ENCODE results near the gene GALNT11.
"Not testable (repeated sequence)": the region's sequence is repeated elsewhere in the genome, so short reads cannot be mapped to it uniquely, and the experiment has no call there.

The GALNT11 gene

DNA sequence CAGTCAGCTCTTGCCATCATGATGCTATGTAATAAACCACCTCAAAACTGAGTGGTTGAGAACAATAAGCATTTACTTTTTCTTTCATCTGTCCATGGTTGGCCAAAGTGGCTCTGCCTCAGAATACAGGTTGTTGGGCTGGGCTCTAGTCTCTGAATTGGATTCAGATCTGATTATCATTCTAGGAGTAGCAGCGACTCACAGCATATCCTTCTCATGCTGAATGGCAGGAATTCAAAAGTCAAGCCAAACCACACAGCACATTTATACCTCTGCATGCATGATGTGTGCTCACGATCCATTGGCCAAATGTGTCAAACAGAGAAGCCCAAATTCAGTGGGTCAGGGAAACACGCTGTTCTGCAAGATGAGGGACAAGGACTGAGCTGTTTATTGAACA is 13.6 kb upstream of the GALNT11 start:
- Histone ChIP-seq H3K27me3 (ENCODE audit: control insufficient read depth, insufficient read depth, low read length) (peaks cover 25% of the 10 kb centered on the region), H3K4me3 (ENCODE audit: low read length) (no peak overlapping the region), H3K9me3 (replicated peaks; ENCODE audit: low read length) (no peaks in the 10 kb centered on the region), H3K9ac (ENCODE audit: low read depth, low read length) (no peak overlapping the region), H3K4me1 (ENCODE audit: control insufficient read depth, insufficient read depth, low read length) (no peaks in the 10 kb centered on the region), H3K4me2 (ENCODE audit: low read length) (no peak overlapping the region), H3K36me3 (ENCODE audit: insufficient read depth, low read length) (no peaks in the 10 kb centered on the region)

GRCh38 chr7:152013230-152013629 is 12.2 kb upstream of the GALNT11 start:
- no peak overlapping the region for H3K9ac ChIP-seq (ENCODE audit: low read depth, low read length)
- no peak overlapping the region for H3K4me2 ChIP-seq (ENCODE audit: low read length)
- peaks cover 25% of the 10 kb centered on the region for H3K27me3 ChIP-seq (ENCODE audit: control insufficient read depth, insufficient read depth, low read length)
- no peaks in the 10 kb centered on the region for H3K36me3 ChIP-seq (ENCODE audit: insufficient read depth, low read length)
- H3K4me1 ChIP-seq (ENCODE audit: control insufficient read depth, insufficient read depth, low read length) = no peaks in the 10 kb centered on the region
- no peak overlapping the region for H3K4me3 ChIP-seq (ENCODE audit: low read length)
- no peaks in the 10 kb centered on the region for H3K9me3 ChIP-seq (replicated peaks; ENCODE audit: low read length)

DNA sequence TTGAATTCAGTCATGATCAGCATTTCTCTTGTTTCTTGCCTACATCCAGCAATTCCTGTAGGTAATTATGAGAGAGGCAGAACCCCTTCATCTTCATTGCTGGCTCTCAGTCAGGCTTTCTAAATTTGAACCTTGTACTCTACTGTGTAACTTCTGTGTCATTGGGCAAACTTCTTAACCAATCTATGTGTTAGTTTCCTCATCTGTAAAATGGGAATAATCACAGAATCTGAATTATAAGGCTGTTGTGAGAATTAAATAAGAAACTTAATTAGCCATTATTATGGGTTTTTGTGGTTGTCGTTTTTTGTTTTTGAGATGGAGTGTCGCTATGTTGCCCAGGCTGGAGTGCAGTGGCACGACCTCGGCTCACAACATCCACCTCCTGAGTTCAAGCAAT is 11.5 kb upstream of the GALNT11 start:
- H3K36me3 ChIP-seq (ENCODE audit: insufficient read depth, low read length) = no peaks in the 10 kb centered on the region
- no peak overlapping the region for H3K9ac ChIP-seq (ENCODE audit: low read depth, low read length)
- H3K4me1 ChIP-seq (ENCODE audit: control insufficient read depth, insufficient read depth, low read length) = no peaks in the 10 kb centered on the region
- H3K4me2 ChIP-seq (ENCODE audit: low read length) = no peak overlapping the region
- no peaks in the 10 kb centered on the region for H3K9me3 ChIP-seq (replicated peaks; ENCODE audit: low read length)
- no peak overlapping the region for H3K4me3 ChIP-seq (ENCODE audit: low read length)
- H3K27me3 ChIP-seq (ENCODE audit: control insufficient read depth, insufficient read depth, low read length) = peaks cover 29% of the 10 kb centered on the region

- H3K36me3 ChIP-seq (ENCODE audit: insufficient read depth, low read length) = no peaks in the 10 kb centered on the region
- H3K9me3 ChIP-seq (replicated peaks; ENCODE audit: low read length) = no peaks in the 10 kb centered on the region
- peaks cover 22% of the 10 kb centered on the region for H3K27me3 ChIP-seq (ENCODE audit: control insufficient read depth, insufficient read depth, low read length)
- H3K4me3 ChIP-seq (ENCODE audit: low read length) = no peak overlapping the region
- H3K4me2 ChIP-seq (ENCODE audit: low read length) = no peak overlapping the region
- no peaks in the 10 kb centered on the region for H3K4me1 ChIP-seq (ENCODE audit: control insufficient read depth, insufficient read depth, low read length)
- H3K9ac ChIP-seq (ENCODE audit: low read depth, low read length) = no peak overlapping the region
Observed at GRCh38 chr7:152014722-152015121, 10.8 kb upstream of the GALNT11 start.

- Histone ChIP-seq H3K27me3 (ENCODE audit: control insufficient read depth, insufficient read depth, low read length) (peaks cover 22% of the 10 kb centered on the region), H3K4me3 (ENCODE audit: low read length) (no peak overlapping the region), H3K9me3 (replicated peaks; ENCODE audit: low read length) (no peaks in the 10 kb centered on the region), H3K4me1 (ENCODE audit: control insufficient read depth, insufficient read depth, low read length) (no peaks in the 10 kb centered on the region), H3K36me3 (ENCODE audit: insufficient read depth, low read length) (no peaks in the 10 kb centered on the region), H3K9ac (ENCODE audit: low read depth, low read length) (no peak overlapping the region), H3K4me2 (ENCODE audit: low read length) (no peak overlapping the region)
Observed at GRCh38 chr7:152015600-152015999, 9.9 kb upstream of the GALNT11 start.

DNA sequence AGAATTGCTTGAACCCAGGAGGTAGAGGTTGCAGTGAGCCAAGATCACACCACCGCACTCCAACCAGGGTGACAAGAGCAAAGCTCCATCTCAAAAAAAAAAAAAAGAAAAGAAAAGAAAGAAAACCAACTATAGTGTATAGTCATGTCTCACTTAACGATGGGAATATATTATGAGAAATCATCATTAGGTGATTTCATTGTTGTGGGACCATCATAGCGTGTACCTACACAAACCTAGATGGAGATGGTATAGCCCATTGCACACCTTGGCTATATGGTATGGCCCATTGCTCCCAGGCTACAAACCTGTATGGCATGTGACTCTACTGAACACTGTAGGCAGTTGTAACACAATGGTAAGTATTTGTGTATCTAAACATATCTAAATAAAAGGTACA is 8.5 kb upstream of the GALNT11 start:
- Histone ChIP-seq H3K9ac (ENCODE audit: low read depth, low read length) (no peak overlapping the region), H3K36me3 (ENCODE audit: insufficient read depth, low read length) (no peaks in the 10 kb centered on the region), H3K27me3 (ENCODE audit: control insufficient read depth, insufficient read depth, low read length) (peaks cover 10% of the 10 kb centered on the region), H3K4me2 (ENCODE audit: low read length) (no peak overlapping the region), H3K4me3 (ENCODE audit: low read length) (no peak overlapping the region), H3K9me3 (replicated peaks; ENCODE audit: low read length) (no peaks in the 10 kb centered on the region), H3K4me1 (ENCODE audit: control insufficient read depth, insufficient read depth, low read length) (no peaks in the 10 kb centered on the region)

GRCh38 chr7:152017683-152018082 is 7.8 kb upstream of the GALNT11 start:
- not testable (repeated sequence) for H3K27me3 ChIP-seq (ENCODE audit: control insufficient read depth, insufficient read depth, low read length); H3K9me3 ChIP-seq (replicated peaks; ENCODE audit: low read length); H3K9ac ChIP-seq (ENCODE audit: low read depth, low read length); H3K4me2 ChIP-seq (ENCODE audit: low read length); H3K4me3 ChIP-seq (ENCODE audit: low read length); H3K36me3 ChIP-seq (ENCODE audit: insufficient read depth, low read length); H3K4me1 ChIP-seq (ENCODE audit: control insufficient read depth, insufficient read depth, low read length)

GRCh38 chr7:152021740-152022139 is 3.7 kb upstream of the GALNT11 start:
- H3K9ac ChIP-seq (ENCODE audit: low read depth, low read length); H3K27me3 ChIP-seq (ENCODE audit: control insufficient read depth, insufficient read depth, low read length); H3K4me2 ChIP-seq (ENCODE audit: low read length); H3K36me3 ChIP-seq (ENCODE audit: insufficient read depth, low read length); H3K9me3 ChIP-seq (replicated peaks; ENCODE audit: low read length); H3K4me1 ChIP-seq (ENCODE audit: control insufficient read depth, insufficient read depth, low read length); H3K4me3 ChIP-seq (ENCODE audit: low read length): not testable (repeated sequence)

DNA sequence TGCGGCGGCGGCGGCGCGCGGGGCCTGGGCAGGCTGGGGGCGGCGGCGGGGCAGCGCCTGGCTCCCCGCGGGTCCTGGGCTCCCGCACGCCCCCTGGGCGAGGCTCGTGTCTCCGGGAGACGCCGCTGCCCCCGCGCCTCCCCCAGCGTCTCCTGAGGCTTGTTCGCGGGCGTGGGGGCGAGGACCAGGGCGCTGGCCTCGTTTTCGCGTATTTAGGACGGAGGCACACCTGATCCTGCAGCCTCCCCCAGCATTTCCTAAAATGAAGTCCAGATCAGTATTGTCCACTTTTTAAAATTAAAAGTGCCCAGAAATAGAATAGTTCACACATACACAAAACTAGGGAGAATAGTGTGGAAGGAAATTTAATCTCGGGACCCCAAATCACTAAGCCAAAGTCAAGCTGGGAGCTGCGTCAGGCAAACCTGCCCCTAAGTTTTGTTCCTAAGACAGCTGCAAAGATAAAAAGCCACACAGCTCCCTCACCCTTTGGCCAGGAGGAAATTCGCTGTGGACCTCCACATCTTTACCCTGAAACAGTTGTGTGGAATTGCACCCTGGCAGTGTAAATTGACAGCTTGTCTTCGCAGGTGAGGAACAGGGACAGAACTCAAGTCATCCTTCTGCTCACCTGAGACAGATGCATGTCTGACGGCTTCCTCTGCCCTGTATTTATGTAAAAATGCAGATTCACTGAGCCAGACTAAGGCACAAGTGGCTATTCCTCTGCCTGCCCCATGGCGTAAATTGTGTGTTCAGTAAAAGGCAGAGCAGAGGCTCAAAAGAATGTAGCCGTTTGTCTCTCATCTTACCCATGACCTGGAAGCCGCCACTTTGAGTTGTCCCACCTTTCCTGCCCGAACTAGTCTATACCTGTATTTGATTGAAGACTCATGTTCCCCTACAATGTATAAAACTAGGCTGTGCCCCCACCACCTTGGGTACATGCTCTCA is 740 bp downstream of the GALNT11 start:
- Histone ChIP-seq H3K9me3 (replicated peaks; ENCODE audit: low read length) (no peaks in the 10 kb centered on the region), H3K4me3 (ENCODE audit: low read length) (peak overlapping the region; percentile 94), H3K9ac (ENCODE audit: low read depth, low read length) (peak overlapping the region; percentile 84), H3K4me2 (ENCODE audit: low read length) (peak overlapping the region; percentile 87), H3K27me3 (ENCODE audit: control insufficient read depth, insufficient read depth, low read length) (no peaks in the 10 kb centered on the region), H3K4me1 (ENCODE audit: control insufficient read depth, insufficient read depth, low read length) (peaks cover 6% of the 10 kb centered on the region), H3K36me3 (ENCODE audit: insufficient read depth, low read length) (peaks cover 4% of the 10 kb centered on the region)

DNA sequence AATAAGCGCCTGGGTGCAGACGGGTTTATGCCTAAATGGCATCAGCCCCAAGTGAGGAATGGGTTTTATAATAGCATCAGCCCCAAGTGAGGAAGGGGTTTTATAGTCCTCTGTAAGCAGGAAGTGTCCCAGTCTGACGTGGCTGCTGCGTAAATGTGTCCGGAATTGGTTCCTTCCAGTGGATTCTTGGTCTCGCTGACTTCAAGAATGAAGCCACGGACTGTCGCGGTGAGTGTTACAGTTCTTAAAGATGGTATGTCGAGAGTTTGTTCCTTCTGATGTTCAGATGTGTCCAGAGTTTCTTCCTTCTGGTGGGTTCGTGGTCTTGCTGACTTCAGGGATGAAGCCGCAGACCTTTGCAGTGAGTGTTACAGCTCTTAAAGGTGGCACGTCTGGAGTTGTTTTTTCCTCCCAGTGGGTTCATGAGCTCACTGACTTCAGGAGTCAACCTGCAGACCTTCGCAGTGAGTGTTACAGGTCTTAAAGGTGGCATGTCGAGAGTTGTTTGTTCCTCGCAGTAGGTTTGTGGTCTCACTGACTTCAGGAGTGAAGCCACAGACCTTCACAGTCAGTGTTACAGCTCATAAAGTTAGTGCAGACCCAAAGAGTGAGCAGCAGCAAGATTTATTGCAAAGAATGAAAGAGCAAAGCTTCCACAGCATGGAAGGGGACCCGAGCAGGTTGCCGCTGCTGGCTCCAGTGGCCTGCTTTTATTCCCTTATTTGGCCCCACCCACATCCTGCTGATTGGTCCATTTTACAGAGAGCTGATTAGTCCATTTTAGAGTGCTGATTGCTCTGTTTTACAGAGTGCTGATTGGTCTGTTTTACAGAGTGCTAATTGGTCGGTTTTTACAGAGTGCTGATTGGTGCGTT is 2.3 kb downstream of the GALNT11 start:
- H3K9ac ChIP-seq (ENCODE audit: low read depth, low read length); H3K27me3 ChIP-seq (ENCODE audit: control insufficient read depth, insufficient read depth, low read length); H3K4me1 ChIP-seq (ENCODE audit: control insufficient read depth, insufficient read depth, low read length); H3K4me2 ChIP-seq (ENCODE audit: low read length); H3K4me3 ChIP-seq (ENCODE audit: low read length); H3K9me3 ChIP-seq (replicated peaks; ENCODE audit: low read length); H3K36me3 ChIP-seq (ENCODE audit: insufficient read depth, low read length): not testable (repeated sequence)

DNA sequence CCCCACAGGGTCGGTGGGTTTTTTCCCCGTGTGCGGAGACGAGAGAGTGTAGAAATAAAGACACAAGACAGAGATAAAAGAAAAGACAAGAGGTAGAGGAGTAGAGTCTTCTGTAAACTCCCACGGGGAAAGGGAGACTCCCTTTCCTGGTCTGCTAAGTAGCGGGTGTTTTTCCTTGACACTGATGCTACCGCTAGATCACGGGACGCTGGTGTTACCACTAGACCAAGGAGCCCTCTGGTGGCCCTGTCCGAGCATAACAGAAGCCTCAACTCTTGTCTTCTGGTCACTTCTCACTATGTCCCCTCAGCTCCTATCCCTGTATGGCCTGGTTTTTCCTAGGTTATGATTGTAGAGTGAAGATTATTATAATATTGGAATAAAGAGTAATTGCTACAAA is 4.6 kb downstream of the GALNT11 start:
- not testable (repeated sequence) for H3K4me3 ChIP-seq (ENCODE audit: low read length); H3K36me3 ChIP-seq (ENCODE audit: insufficient read depth, low read length); H3K27me3 ChIP-seq (ENCODE audit: control insufficient read depth, insufficient read depth, low read length); H3K4me2 ChIP-seq (ENCODE audit: low read length); H3K9ac ChIP-seq (ENCODE audit: low read depth, low read length); H3K9me3 ChIP-seq (replicated peaks; ENCODE audit: low read length); H3K4me1 ChIP-seq (ENCODE audit: control insufficient read depth, insufficient read depth, low read length)
